Right lobe of liver (tissue), 4 donors: ENCODE measurements around the gene REEP3.

ENCODE experiments used
- CTCF ChIP-seq, 4 donors: fragments of 200-600 bp in 3 of 4; fragments of 450-650 bp in 1 of 4; IDR thresholded peaks; one replicate each; pipeline versions ENCODE4 v1.5.1 to v1.8.0; 2016 to 2022; ENCODE audit warnings: antibody characterized with exemption in 4 of 4, mild to moderate bottlenecking in 2 of 4
- POLR2A ChIP-seq: fragments of 450-650 bp; IDR thresholded peaks from one replicate; pipeline ENCODE4 v1.6.1; 2017; ENCODE audit warnings: antibody characterized with exemption, mild to moderate bottlenecking
- donor health status: DM: no; HTN: no; CAD: no.
- donor health status: DM: no; HTN: no; CAD: no.
- donor health status: DM: no; HTN: yes; CAD: no.

- no peak for TF ChIP-seq POLR2A
- TF ChIP-seq CTCF (IDR thresholded peaks at IDR 0.05) = no peak
Measured at GRCh38 chr10:63539994-63540393, 18.8 kb downstream of the REEP3 start.
